Neural progenitor cell (in vitro differentiated cells): Measurements from ENCODE around the gene PCBP1. TPM values are rescaled to one million over a fixed set of nuclear protein-coding genes. Genes with fewer than 3 reads are reported as not detected.
A peak's percentile ranks its signal among the peaks of the same experiment; 100 is the strongest.
"Not testable (repeated sequence)": the region's sequence is repeated elsewhere in the genome, so short reads cannot be mapped to it uniquely, and the experiment has no call there.

Source experiments
- DNase-seq: peaks from one replicate; pipeline ENCODE4 v3.0.0-alpha.2; 2016; ENCODE audit warnings: low spot score
- H2AFZ ChIP-seq: fragments of 200-600 bp; sonication (generic); replicated peaks from 2 replicates; pipeline ENCODE4 v1.6.1; 2016; ENCODE audit warnings: antibody characterized with exemption
- H3F3A ChIP-seq: fragments of 200-600 bp; sonication (generic); 2 replicates; pipeline ENCODE4 v1.6.1; 2016; ENCODE audit warnings: antibody characterized with exemption, low read depth
- H3K27ac ChIP-seq: fragments of 200-600 bp; sonication (generic); 2 replicates; pipeline ENCODE4 v1.5.1; 2016; ENCODE audit warnings: mild to moderate bottlenecking
- H3K27me3 ChIP-seq: fragments of 200-600 bp; sonication (generic); 2 replicates; pipeline ENCODE4 v1.6.1; 2016; ENCODE audit warnings: mild to moderate bottlenecking, moderate library complexity
- H3K36me3 ChIP-seq: fragments of 200-600 bp; sonication (generic); 2 replicates; pipeline ENCODE4 v1.5.1; 2016
- H3K4me1 ChIP-seq: fragments of 200-600 bp; sonication (generic); 2 replicates; pipeline ENCODE4 v1.6.1; 2016; ENCODE audit warnings: mixed run types
- H3K4me2 ChIP-seq: fragments of 200-600 bp; sonication (generic); 2 replicates; pipeline ENCODE4 v1.6.1; 2016
- H3K4me3 ChIP-seq: fragments of 200-600 bp; sonication (generic); 2 replicates; pipeline ENCODE4 v1.5.1; 2016
- H3K79me2 ChIP-seq: fragments of 200-600 bp; sonication (generic); 2 replicates; pipeline ENCODE4 v1.6.1; 2016; ENCODE audit warnings: low read depth
- H3K9ac ChIP-seq: fragments of 200-600 bp; sonication (generic); 2 replicates; pipeline ENCODE4 v1.6.1; 2016
- H3K9me3 ChIP-seq: fragments of 200-600 bp; sonication (generic); 2 replicates; pipeline ENCODE4 v1.5.1; 2016; ENCODE audit warnings: low read depth
- H4K20me1 ChIP-seq: fragments of 200-600 bp; sonication (generic); 2 replicates; pipeline ENCODE4 v1.6.1; 2016; ENCODE audit warnings: low read depth
- H3K27ac Mint-ChIP-seq: 3 replicates; pipeline ENCODE4 v1.8.0; 2021; ENCODE audit warnings: mixed read lengths
- H3K27me3 Mint-ChIP-seq: 2 replicates; pipeline ENCODE4 v1.8.0; 2022; ENCODE audit warnings: low read depth, mild to moderate bottlenecking, inconsistent platforms, moderate library complexity, mixed read lengths; ENCODE audit not compliant: insufficient read depth
- H3K36me3 Mint-ChIP-seq: 3 replicates; pipeline ENCODE4 v1.8.0; 2021; ENCODE audit warnings: mixed read lengths
- H3K4me1 Mint-ChIP-seq: 3 replicates; pipeline ENCODE4 v1.8.0; 2021; ENCODE audit warnings: mixed read lengths
- H3K4me3 Mint-ChIP-seq: 3 replicates; pipeline ENCODE4 v1.8.0; 2021; ENCODE audit warnings: mild to moderate bottlenecking, moderate library complexity, mixed read lengths
- H3K9me3 Mint-ChIP-seq: 3 replicates; pipeline ENCODE4 v1.8.0; 2020; ENCODE audit warnings: mixed read lengths
- EZH2 ChIP-seq: fragments of 200-600 bp; sonication (generic); IDR thresholded peaks from 2 replicates; pipeline ENCODE4 v1.6.1; 2017; ENCODE audit warnings: antibody characterized with exemption, mild to moderate bottlenecking, moderate library complexity
- EZH2phosphoT487 ChIP-seq: fragments of 200-600 bp; sonication (generic); IDR thresholded peaks from 2 replicates; pipeline ENCODE4 v1.6.1; 2017; ENCODE audit warnings: antibody characterized with exemption
- total RNA-seq: library from RNA; depleted of rRNA; stranded (reverse); fragments of >200 nt; gene quantifications from 2 replicates; pipeline ENCODE4 v1.2.3, GENCODE V29; 2015; ENCODE audit warnings: low replicate concordance
- TF ChIP-seq, protein P1 (sequence below): fragments of 200-600 bp; sonication (generic); IDR thresholded peaks from 2 replicates; pipeline ENCODE4 v1.5.1; 2017; ENCODE audit warnings: antibody characterized with exemption, mild to moderate bottlenecking

The PCBP1 gene
- total RNA-seq, 1 donor from 2014 or later: 62.0 TPM

DNA sequence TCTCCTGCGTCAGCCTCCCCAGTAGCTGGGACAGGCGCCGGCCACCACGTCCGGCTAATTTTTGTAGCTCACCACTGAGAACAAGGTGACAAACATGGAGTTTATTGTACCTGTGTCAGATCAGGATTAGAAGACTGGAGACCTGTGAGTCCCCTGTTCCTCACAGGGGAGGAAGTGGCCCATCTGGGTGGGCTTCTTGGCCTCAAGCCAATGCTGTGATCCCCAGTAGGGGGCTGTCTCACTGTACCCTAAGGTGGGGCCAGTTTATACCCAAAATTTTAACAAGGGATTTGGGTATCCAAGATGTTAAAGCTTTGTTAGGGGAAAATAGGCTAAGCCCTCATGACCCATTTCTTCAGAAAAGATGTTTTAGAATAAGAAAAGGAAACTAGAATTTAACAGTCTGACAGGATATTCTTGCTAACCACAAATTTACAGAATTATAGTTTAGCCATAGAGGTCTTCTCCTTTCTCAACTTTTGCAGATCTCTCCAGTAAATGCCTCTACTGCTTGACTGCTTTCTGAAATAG lies 16.3 kb downstream of the PCBP1 start:
- Histone ChIP-seq H3K36me3 (no peaks in the 10 kb centered on the region), H3K4me2 (peak overlapping the region; percentile 41), H3K79me2 (no peaks in the 10 kb centered on the region), H3K4me1 (peaks cover 22% of the 10 kb centered on the region), H3K9ac (no peak overlapping the region), H2AFZ (peak overlapping the region; percentile 69), H3K27me3 (no peaks in the 10 kb centered on the region), H3K9me3 (no peaks in the 10 kb centered on the region), H3F3A (peaks cover 16% of the 10 kb centered on the region), H4K20me1 (no peaks in the 10 kb centered on the region), H3K4me3 (no peak overlapping the region), H3K27ac (no peak overlapping the region)
- TF ChIP-seq, protein P1, sequence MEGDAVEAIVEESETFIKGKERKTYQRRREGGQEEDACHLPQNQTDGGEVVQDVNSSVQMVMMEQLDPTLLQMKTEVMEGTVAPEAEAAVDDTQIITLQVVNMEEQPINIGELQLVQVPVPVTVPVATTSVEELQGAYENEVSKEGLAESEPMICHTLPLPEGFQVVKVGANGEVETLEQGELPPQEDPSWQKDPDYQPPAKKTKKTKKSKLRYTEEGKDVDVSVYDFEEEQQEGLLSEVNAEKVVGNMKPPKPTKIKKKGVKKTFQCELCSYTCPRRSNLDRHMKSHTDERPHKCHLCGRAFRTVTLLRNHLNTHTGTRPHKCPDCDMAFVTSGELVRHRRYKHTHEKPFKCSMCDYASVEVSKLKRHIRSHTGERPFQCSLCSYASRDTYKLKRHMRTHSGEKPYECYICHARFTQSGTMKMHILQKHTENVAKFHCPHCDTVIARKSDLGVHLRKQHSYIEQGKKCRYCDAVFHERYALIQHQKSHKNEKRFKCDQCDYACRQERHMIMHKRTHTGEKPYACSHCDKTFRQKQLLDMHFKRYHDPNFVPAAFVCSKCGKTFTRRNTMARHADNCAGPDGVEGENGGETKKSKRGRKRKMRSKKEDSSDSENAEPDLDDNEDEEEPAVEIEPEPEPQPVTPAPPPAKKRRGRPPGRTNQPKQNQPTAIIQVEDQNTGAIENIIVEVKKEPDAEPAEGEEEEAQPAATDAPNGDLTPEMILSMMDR: peak; percentile 10
- TF ChIP-seq EZH2: no peak
- TF ChIP-seq EZH2phosphoT487: no peak
- H3K27me3 Mint-ChIP-seq: peaks cover 2% of the 10 kb centered on the region
- H3K4me1 Mint-ChIP-seq: peaks cover 37% of the 10 kb centered on the region
- H3K4me3 Mint-ChIP-seq: peak overlapping the region; percentile 33
- H3K36me3 Mint-ChIP-seq: no peaks in the 10 kb centered on the region
- H3K27ac Mint-ChIP-seq: peak overlapping the region; percentile 76
- no peak for DNase-seq
- no peaks in the 10 kb centered on the region for H3K9me3 Mint-ChIP-seq

DNA sequence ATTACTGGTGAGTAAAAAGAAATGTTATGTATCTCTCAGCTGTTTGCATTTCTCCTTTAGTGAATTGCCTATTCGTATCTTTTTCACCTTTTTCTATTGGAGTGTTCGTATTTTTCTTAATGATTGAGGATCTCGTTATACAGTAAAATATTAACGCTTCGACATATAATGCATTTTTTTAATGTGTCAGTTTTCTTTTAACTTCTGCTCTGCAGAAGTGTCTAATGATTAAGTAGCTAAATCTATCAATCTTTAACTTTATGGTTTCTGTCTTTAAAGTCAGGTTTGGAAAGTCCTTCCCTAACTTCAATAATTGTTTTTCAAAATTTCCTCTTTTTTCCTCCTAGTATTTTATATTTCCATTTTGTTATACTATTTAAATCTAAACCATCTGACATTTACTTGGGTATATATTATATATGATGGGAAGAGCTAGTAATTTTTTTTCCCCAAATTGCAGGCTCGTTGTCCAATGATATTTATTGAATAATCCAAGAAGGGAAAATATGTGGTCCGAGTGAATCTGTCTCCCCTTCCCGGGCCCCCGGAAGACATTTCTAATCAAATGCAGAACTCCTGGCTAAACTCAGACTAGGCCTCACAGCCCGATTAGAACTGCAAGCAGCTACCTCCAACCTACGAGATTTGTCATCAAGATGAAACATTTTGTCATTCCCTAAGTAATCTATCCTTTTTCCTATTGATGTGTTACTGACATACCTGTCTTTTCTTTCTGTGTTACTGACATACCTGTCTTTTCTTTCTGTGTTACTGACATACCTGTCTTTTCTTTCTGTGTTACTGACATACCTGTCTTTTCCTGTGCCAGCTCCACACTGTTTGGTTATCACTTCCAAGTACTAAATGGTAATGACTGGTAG lies 17.2 kb downstream of the PCBP1 start:
- Histone ChIP-seq H3K27ac (no peak overlapping the region), H3K9me3 (no peaks in the 10 kb centered on the region), H3K36me3 (no peaks in the 10 kb centered on the region), H3K4me2 (peak overlapping the region; percentile 41), H4K20me1 (no peaks in the 10 kb centered on the region), H3K9ac (no peak overlapping the region), H2AFZ (peak overlapping the region; percentile 69), H3K4me1 (peaks cover 27% of the 10 kb centered on the region), H3F3A (peaks cover 24% of the 10 kb centered on the region), H3K27me3 (no peaks in the 10 kb centered on the region), H3K4me3 (no peak overlapping the region), H3K79me2 (no peaks in the 10 kb centered on the region)
- TF ChIP-seq EZH2: no peak
- TF ChIP-seq, protein P1: no peak
- TF ChIP-seq EZH2phosphoT487: no peak
- no peak for DNase-seq
- Mint-ChIP-seq H3K9me3 (no peaks in the 10 kb centered on the region), H3K4me1 (peaks cover 41% of the 10 kb centered on the region), H3K27ac (peak overlapping the region; percentile 87), H3K27me3 (peaks cover 2% of the 10 kb centered on the region), H3K36me3 (no peaks in the 10 kb centered on the region), H3K4me3 (peak overlapping the region; percentile 73)

DNA sequence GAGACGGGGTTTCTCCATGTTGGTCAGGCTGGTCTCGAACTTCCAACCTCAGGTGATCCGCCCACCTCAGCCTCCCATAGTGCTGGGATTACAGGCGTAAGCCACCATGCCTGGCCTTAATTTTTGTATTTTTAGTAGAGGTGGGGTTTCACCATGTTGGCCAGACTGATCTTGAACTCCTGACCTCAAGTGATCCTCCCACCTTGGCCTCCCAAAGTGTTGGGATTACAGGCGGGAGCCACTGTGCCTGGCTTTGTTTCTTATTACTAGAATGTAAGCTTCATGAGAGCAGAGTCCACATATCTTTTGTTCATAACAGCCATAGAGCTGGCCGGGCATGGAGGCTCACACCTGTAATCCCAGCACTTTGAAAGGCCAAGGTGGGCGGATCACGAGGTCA lies 18.9 kb downstream of the PCBP1 start:
- H3K36me3 Mint-ChIP-seq, H3K4me2 ChIP-seq, H3K4me3 Mint-ChIP-seq, H3K9me3 ChIP-seq, H3K27ac ChIP-seq, H3K9me3 Mint-ChIP-seq, H3K27me3 ChIP-seq, H2AFZ ChIP-seq, H3K9ac ChIP-seq, H3K27me3 Mint-ChIP-seq, H3K27ac Mint-ChIP-seq, H3K4me3 ChIP-seq, DNase-seq, H3K79me2 ChIP-seq, H3K36me3 ChIP-seq, H4K20me1 ChIP-seq: not testable (repeated sequence)
- peaks cover 27% of the 10 kb centered on the region for H3K4me1 ChIP-seq
- H3F3A ChIP-seq: peaks cover 31% of the 10 kb centered on the region
- H3K4me1 Mint-ChIP-seq: peaks cover 47% of the 10 kb centered on the region

DNA sequence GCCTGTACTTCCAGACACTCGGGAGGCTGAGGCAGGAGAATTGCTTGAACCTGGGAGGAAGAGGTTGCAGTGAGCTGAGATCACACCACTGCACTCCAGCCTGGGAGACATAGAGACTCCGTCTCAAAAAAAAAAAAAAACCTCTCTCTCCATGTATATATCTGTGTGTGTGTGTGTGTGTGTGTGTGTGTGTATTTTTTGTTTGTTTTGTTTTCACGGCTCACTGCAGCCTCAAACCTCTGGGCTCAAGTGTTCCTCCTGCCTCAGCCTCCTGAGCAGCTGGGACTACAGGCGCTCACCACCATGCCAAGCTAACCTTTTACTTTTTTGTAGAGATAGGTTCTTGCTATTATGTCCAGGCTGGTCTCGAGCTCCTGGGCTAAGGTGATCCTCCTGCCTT lies 23.1 kb downstream of the PCBP1 start:
- H3K27ac ChIP-seq, H4K20me1 ChIP-seq, H3K4me2 ChIP-seq, H3K9me3 ChIP-seq, H3K9me3 Mint-ChIP-seq, DNase-seq, H3K4me3 Mint-ChIP-seq, H3K9ac ChIP-seq, H3K4me3 ChIP-seq, H3K36me3 Mint-ChIP-seq, H2AFZ ChIP-seq, H3K27ac Mint-ChIP-seq, H3K79me2 ChIP-seq, H3K27me3 Mint-ChIP-seq, H3K36me3 ChIP-seq, H3K27me3 ChIP-seq: not testable (repeated sequence)
- H3K4me1 Mint-ChIP-seq: peaks cover 46% of the 10 kb centered on the region
- Histone ChIP-seq H3F3A (peaks cover 22% of the 10 kb centered on the region), H3K4me1 (peaks cover 25% of the 10 kb centered on the region)
